IMR-90 (cell line): ENCODE results near the gene EIF2S1. TPM values are rescaled to one million over a fixed set of nuclear protein-coding genes. Genes with fewer than 3 reads are reported as not detected.

Experiments
- ATAC-seq: fragments of 200-7000 bp; cut with Tn5 transposase; 2 replicates; pipeline ENCODE4 v1.9.1; 2020; ENCODE audit warnings: low read depth, mild to moderate bottlenecking, moderate library complexity
- BruUV-seq: library from RNA; stranded (reverse); fragments of 400-500 nt; replicated peaks from 2 replicates; lab custom pipeline; 2021; lab: Mats Ljungman, UMichigan
- CTCF ChIA-PET: fragments of 300-600 bp; formaldehyde crosslinking; extraction: SDS; loops from one replicate; lab custom pipeline; 2021; ENCODE audit warnings: antibody characterized with exemption; lab: Yijun Ruan, JAX
- POLR2A ChIA-PET: fragments of 300-600 bp; sonication (Branson Sonifier 250); formaldehyde crosslinking; loops from one replicate; lab custom pipeline; 2022; ENCODE audit warnings: antibody characterized with exemption; ENCODE audit not compliant: unreplicated experiment; lab: Charles Lee
- DNase-seq: peaks from one replicate; pipeline ENCODE4 v3.0.0; 2013
- H2AFZ ChIP-seq: replicated peaks from 2 replicates; pipeline ENCODE3; 2013; ENCODE audit warnings: low read length, mild to moderate bottlenecking; ENCODE audit not compliant: poor library complexity
- H2AK5ac ChIP-seq: 2 replicates; pipeline ENCODE4 v1.6.1; 2013; ENCODE audit warnings: low read depth, low read length, inconsistent platforms
- H2AK9ac ChIP-seq: replicated peaks from 2 replicates; pipeline ENCODE3; 2013; ENCODE audit warnings: mild to moderate bottlenecking, low read depth, low read length, moderate library complexity; ENCODE audit not compliant: poor library complexity
- H2BK120ac ChIP-seq: 2 replicates; pipeline ENCODE4 v1.6.1; 2013; ENCODE audit warnings: low read depth, low read length, inconsistent platforms
- H2BK15ac ChIP-seq: 3 replicates; pipeline ENCODE4 v1.6.1; 2013; ENCODE audit warnings: low read depth, low read length, inconsistent platforms
- H2BK20ac ChIP-seq: 2 replicates; pipeline ENCODE4 v1.6.1; 2013; ENCODE audit warnings: low read depth, mild to moderate bottlenecking, inconsistent platforms, low read length, moderate library complexity
- H2BK5ac ChIP-seq: 2 replicates; pipeline ENCODE4 v1.6.1; 2013; ENCODE audit warnings: mild to moderate bottlenecking, low read depth, low read length, inconsistent platforms; ENCODE audit not compliant: poor library complexity, severe bottlenecking
- H3K14ac ChIP-seq: replicated peaks from 2 replicates; pipeline ENCODE4 v1.6.1; 2013; ENCODE audit warnings: low read depth, low read length, inconsistent platforms
- H3K18ac ChIP-seq: 2 replicates; pipeline ENCODE4 v1.6.1; 2013; ENCODE audit warnings: low read depth, low read length, control low read depth
- H3K23ac ChIP-seq: 2 replicates; pipeline ENCODE4 v1.6.1; 2013; ENCODE audit warnings: low read depth, low read length, inconsistent platforms
- H3K27ac ChIP-seq: 2 replicates; pipeline ENCODE4 v1.5.1; 2013; ENCODE audit warnings: mild to moderate bottlenecking, control low read depth, low read length; ENCODE audit not compliant: insufficient read depth
- H3K27me3 ChIP-seq: 2 replicates; pipeline ENCODE4 v1.6.1; 2013; ENCODE audit warnings: low read length; ENCODE audit not compliant: control insufficient read depth, insufficient read depth
- H3K36me3 ChIP-seq: 2 replicates; pipeline ENCODE4 v1.6.1; 2013; ENCODE audit warnings: low read length, mixed read lengths; ENCODE audit not compliant: control insufficient read depth, insufficient read depth
- H3K4ac ChIP-seq: 2 replicates; pipeline ENCODE4 v1.6.1; 2013; ENCODE audit warnings: low read depth, low read length, inconsistent platforms
- H3K4me1 ChIP-seq: 2 replicates; pipeline ENCODE4 v1.6.1; 2013; ENCODE audit warnings: low read length, mixed read lengths; ENCODE audit not compliant: control insufficient read depth, insufficient read depth
- H3K4me2 ChIP-seq: 2 replicates; pipeline ENCODE4 v1.6.1; 2013; ENCODE audit warnings: low read depth, mild to moderate bottlenecking, control low read depth, low read length, moderate library complexity
- H3K4me3 ChIP-seq: 2 replicates; pipeline ENCODE4 v1.5.1; 2013; ENCODE audit warnings: low read depth, mild to moderate bottlenecking, control low read depth, low read length, moderate library complexity; ENCODE audit not compliant: insufficient read depth
- H3K56ac ChIP-seq: 2 replicates; pipeline ENCODE4 v1.6.1; 2013; ENCODE audit warnings: low read length, inconsistent platforms; ENCODE audit not compliant: insufficient read depth; ENCODE audit errors: extremely low read depth
- H3K79me1 ChIP-seq, 2 experiments: 2 replicates each; pipeline ENCODE4 v1.6.1; 2013; ENCODE audit warnings: low read length in 2 of 2, inconsistent platforms in 1 of 2, low read depth in 1 of 2
- H3K9ac ChIP-seq: 2 replicates; pipeline ENCODE4 v1.6.1; 2013; ENCODE audit warnings: low read depth, low read length, control low read depth
- H3K9me1 ChIP-seq: 2 replicates; pipeline ENCODE4 v1.6.1; 2013; ENCODE audit warnings: low read length, inconsistent platforms; ENCODE audit not compliant: insufficient read depth
- H3K9me3 ChIP-seq: 2 replicates; pipeline ENCODE4 v1.6.1; 2013; ENCODE audit warnings: low read length; ENCODE audit not compliant: control insufficient read depth, insufficient read depth
- H4K20me1 ChIP-seq: 2 replicates; pipeline ENCODE4 v1.6.1; 2013; ENCODE audit warnings: low read length, inconsistent platforms; ENCODE audit not compliant: insufficient read depth
- H4K5ac ChIP-seq: 2 replicates; pipeline ENCODE4 v1.6.1; 2013; ENCODE audit warnings: mild to moderate bottlenecking, low read depth, low read length, control low read depth
- H4K8ac ChIP-seq, 2 experiments: 2 replicates each; pipeline ENCODE4 v1.6.1; 2013; ENCODE audit warnings: low read depth in 2 of 2, low read length in 2 of 2, control low read depth in 1 of 2, inconsistent platforms in 1 of 2
- H4K91ac ChIP-seq: 2 replicates; pipeline ENCODE4 v1.6.1; 2013; ENCODE audit warnings: low read depth, low read length, inconsistent platforms; ENCODE audit not compliant: insufficient read depth
- CHD1 ChIP-seq: IDR thresholded peaks from 2 replicates; pipeline ENCODE4 v1.6.1; 2012; ENCODE audit warnings: low read depth, low read length, improper control_type of control experiment
- MXI1 ChIP-seq: IDR thresholded peaks from 2 replicates; pipeline ENCODE4 v1.6.1; 2012; ENCODE audit warnings: low read depth, mild to moderate bottlenecking, low read length, moderate library complexity, borderline replicate concordance
- NFE2L2 ChIP-seq: fragments of 150-350 bp; IDR thresholded peaks from 2 replicates; pipeline ENCODE4 v1.6.1; 2016; ENCODE audit warnings: low read depth, mild to moderate bottlenecking, low read length
- POLR2A ChIP-seq: IDR thresholded peaks from 2 replicates; pipeline ENCODE4 v1.6.1; 2012; ENCODE audit warnings: mild to moderate bottlenecking, low read depth, low read length
- RAD21 ChIP-seq: IDR thresholded peaks from 2 replicates; pipeline ENCODE4 v1.6.1; 2012; ENCODE audit warnings: low read length, improper control_type of control experiment
- RCOR1 ChIP-seq: IDR thresholded peaks from 2 replicates; pipeline ENCODE4 v1.6.1; 2012; ENCODE audit warnings: mild to moderate bottlenecking, low read length, improper control_type of control experiment; ENCODE audit not compliant: insufficient replicate concordance
- RFX5 ChIP-seq: IDR thresholded peaks from 2 replicates; pipeline ENCODE4 v1.8.0; 2012; ENCODE audit warnings: low read depth, mild to moderate bottlenecking, low read length, moderate library complexity
- SMC3 ChIP-seq: fragments of 150-350 bp; IDR thresholded peaks from 2 replicates; pipeline ENCODE4 v1.6.1; 2016; ENCODE audit warnings: low read depth, mild to moderate bottlenecking, antibody characterized with exemption, low read length, moderate library complexity
- WGBS, 2 experiments: methylation state at CpG; one replicate each; pipeline versions ENCODE4 v1.1.5 to v1.1.7; 2013; ENCODE audit warnings: missing lambda C conversion rate in 2 of 2; ENCODE audit not compliant: insufficient read length in 1 of 2; ENCODE audit errors: extremely low coverage in 2 of 2; 5-methylcytosine and 5-hydroxymethylcytosine counted together
- dilution Hi-C: fragments of 300-500 bp; cut with HindIII; formaldehyde crosslinking; loops from one replicate; pipeline ENCODE4 v1.14.3; 2018; ENCODE audit warnings: low sequenced_read_pairs; ENCODE audit not compliant: unreplicated experiment
- in situ Hi-C: fragments of 300-500 bp; cut with MboI; formaldehyde crosslinking; loops from 3 replicates; pipeline ENCODE4 v1.14.3; 2019; ENCODE audit warnings: low sequenced_read_pairs, inconsistent platforms, mixed read lengths
- intact Hi-C: fragments of 100-400 bp; cut with micrococcal nuclease; formaldehyde crosslinking; loops from 2 replicates; pipeline ENCODE4 v1.10.0; 2022
- polyA plus RNA-seq, 3 experiments: library from polyadenylated mRNA; depleted of rRNA; stranded (reverse); fragments of >200 nt; gene quantifications; 2 replicates each; pipeline ENCODE4 v1.2.3, GENCODE V29; 2012; ENCODE audit warnings: low replicate concordance in 1 of 3
- total RNA-seq: library from RNA; depleted of rRNA; stranded (reverse); fragments of >200 nt; gene quantifications from 2 replicates; pipeline ENCODE4 v1.2.3, GENCODE V29; 2012
- TF ChIP-seq, protein P1 (sequence below): conservative IDR thresholded peaks from 2 replicates; pipeline ENCODE4 v1.5.1; 2012; ENCODE audit warnings: mild to moderate bottlenecking, low read depth, low read length, improper control_type of control experiment
- TF ChIP-seq, protein P2 (sequence below): fragments of 150-350 bp; IDR thresholded peaks from 2 replicates; pipeline ENCODE4 v1.6.1; 2017; ENCODE audit warnings: mild to moderate bottlenecking, antibody characterized with exemption, low read length, low read depth

EIF2S1 gene
- total and polyA plus RNA-seq, 2 of the 4 experiments (the other 2 are of a cell fraction) = 57.9 to 125 TPM

DNA sequence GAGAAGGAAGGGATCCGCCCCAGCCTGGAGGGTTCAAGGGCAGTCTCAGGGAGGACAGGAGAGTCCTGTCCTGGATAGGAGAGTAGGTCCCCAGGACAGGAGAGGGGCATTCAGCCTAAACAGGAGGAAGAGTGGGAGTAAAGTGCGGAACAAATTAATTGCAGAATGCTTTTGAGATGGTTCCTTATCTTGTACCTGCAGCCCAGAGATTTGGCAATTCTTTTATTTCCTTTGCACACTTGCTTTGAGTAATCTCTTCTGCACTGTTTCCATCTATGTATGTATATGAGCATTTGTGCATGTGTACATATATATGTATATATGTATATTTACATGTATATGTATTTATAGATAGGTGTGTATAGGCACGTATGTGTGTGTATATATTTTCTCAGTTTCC lies 29.1 kb downstream of the EIF2S1 start:
- Histone ChIP-seq H4K91ac (no peak overlapping the region), H4K20me1 (no peaks in the 10 kb centered on the region), H3K9ac (no peak overlapping the region), H3K56ac (no peak overlapping the region), H3K9me3 (no peaks in the 10 kb centered on the region), H3K27ac (no peak overlapping the region), H3K4me3 (no peak overlapping the region), H3K36me3 (peaks cover 7% of the 10 kb centered on the region), H2BK5ac (no peak overlapping the region), H2AFZ (no peak overlapping the region), H2BK120ac (no peak overlapping the region), H3K18ac (no peak overlapping the region), H4K8ac (no peak overlapping the region), H2BK20ac (no peak overlapping the region), H3K14ac (no peak overlapping the region), H3K4ac (no peak overlapping the region), H3K4me2 (no peak overlapping the region), H2BK15ac (no peak overlapping the region), H2AK5ac (no peak overlapping the region), H4K5ac (no peak overlapping the region), H3K9me1 (no peaks in the 10 kb centered on the region), H2AK9ac (no peak overlapping the region), H3K27me3 (no peaks in the 10 kb centered on the region), H3K79me1 (no peaks in the 10 kb centered on the region), H3K4me1 (no peaks in the 10 kb centered on the region), H3K23ac (no peak overlapping the region)
- dilution Hi-C loops (no loop called here), intact Hi-C loops (no loop called here), in situ Hi-C loops (no loop called here)
- no TSS peak for BruUV-seq
- no CpG with 5 or more reads among the region's 3 CpGs for whole genome bisulfite sequencing, 2 experiments
- ATAC-seq (no peak), DNase-seq (no peak)
- TF ChIP-seq MXI1 = no peak
- no peak for TF ChIP-seq RFX5
- TF ChIP-seq, protein P1, sequence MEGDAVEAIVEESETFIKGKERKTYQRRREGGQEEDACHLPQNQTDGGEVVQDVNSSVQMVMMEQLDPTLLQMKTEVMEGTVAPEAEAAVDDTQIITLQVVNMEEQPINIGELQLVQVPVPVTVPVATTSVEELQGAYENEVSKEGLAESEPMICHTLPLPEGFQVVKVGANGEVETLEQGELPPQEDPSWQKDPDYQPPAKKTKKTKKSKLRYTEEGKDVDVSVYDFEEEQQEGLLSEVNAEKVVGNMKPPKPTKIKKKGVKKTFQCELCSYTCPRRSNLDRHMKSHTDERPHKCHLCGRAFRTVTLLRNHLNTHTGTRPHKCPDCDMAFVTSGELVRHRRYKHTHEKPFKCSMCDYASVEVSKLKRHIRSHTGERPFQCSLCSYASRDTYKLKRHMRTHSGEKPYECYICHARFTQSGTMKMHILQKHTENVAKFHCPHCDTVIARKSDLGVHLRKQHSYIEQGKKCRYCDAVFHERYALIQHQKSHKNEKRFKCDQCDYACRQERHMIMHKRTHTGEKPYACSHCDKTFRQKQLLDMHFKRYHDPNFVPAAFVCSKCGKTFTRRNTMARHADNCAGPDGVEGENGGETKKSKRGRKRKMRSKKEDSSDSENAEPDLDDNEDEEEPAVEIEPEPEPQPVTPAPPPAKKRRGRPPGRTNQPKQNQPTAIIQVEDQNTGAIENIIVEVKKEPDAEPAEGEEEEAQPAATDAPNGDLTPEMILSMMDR = no peak
- TF ChIP-seq, protein P2, sequence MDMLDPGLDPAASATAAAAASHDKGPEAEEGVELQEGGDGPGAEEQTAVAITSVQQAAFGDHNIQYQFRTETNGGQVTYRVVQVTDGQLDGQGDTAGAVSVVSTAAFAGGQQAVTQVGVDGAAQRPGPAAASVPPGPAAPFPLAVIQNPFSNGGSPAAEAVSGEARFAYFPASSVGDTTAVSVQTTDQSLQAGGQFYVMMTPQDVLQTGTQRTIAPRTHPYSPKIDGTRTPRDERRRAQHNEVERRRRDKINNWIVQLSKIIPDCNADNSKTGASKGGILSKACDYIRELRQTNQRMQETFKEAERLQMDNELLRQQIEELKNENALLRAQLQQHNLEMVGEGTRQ = no peak
- TF ChIP-seq CHD1 = no peak
- no peak for TF ChIP-seq SMC3
- no peak for TF ChIP-seq NFE2L2
- no peak for TF ChIP-seq RAD21
- no peak for TF ChIP-seq RCOR1
- no peak for TF ChIP-seq POLR2A
- POLR2A ChIA-PET = no interaction called here
- CTCF ChIA-PET = interaction anchor here (0.9 kb wide), 1 partner anchor 30 kb away, joined by 3 read pairs; the partner anchor contains the start of gene ATP6V1D
